Gastroesophageal sphincter (tissue), 4 donors: ENCODE data around the gene ZNF185. TPM values are rescaled to one million over a fixed set of nuclear protein-coding genes. Genes with fewer than 3 reads are reported as not detected.

Experiments used
- ATAC-seq: fragments of 150-250 bp; one replicate; pipeline ENCODE4 v1.9.1; 2016; ENCODE audit warnings: mild to moderate bottlenecking, moderate library complexity
- H3K27ac ChIP-seq, 4 donors: fragments of 200-600 bp; sonication (generic) in 3 of 4; 1 replicate in 3 of 4; 2 replicates in 1 of 4; pipeline ENCODE4 v1.5.1; 2016 to 2019
- H3K27me3 ChIP-seq: fragments of 200-600 bp; sonication (generic); one replicate; pipeline ENCODE4 v1.5.1; 2019
- H3K36me3 ChIP-seq, 2 donors: fragments of 200-600 bp; sonication (generic); one replicate each; pipeline ENCODE4 v1.5.1; 2019; ENCODE audit warnings: control low read depth in 1 of 2
- H3K4me1 ChIP-seq, 3 donors: fragments of 200-600 bp; sonication (generic); 1 replicate in 2 of 3; 2 replicates in 1 of 3; pipeline ENCODE4 v1.5.1; 2016 to 2019; ENCODE audit warnings: control low read depth in 2 of 3
- H3K4me3 ChIP-seq, 2 donors: fragments of 200-600 bp; sonication (generic); one replicate each; pipeline ENCODE4 v1.5.1; 2019; ENCODE audit warnings: mild to moderate bottlenecking in 1 of 2, moderate library complexity in 1 of 2
- H3K9me3 ChIP-seq, 3 donors: fragments of 200-600 bp; sonication (generic); one replicate each; pipeline ENCODE4 v1.5.1; 2017 to 2019; ENCODE audit warnings: control low read depth in 2 of 3
- CTCF ChIP-seq, 4 experiments: fragments of 200-600 bp in 2 of 4; fragments of 450-650 bp in 2 of 4; sonication (generic) in 1 of 4; IDR thresholded peaks; one replicate each; pipeline ENCODE4 v1.5.1; 2017 to 2019; ENCODE audit warnings: antibody characterized with exemption in 4 of 4, mild to moderate bottlenecking in 2 of 4, moderate library complexity in 2 of 4
- EP300 ChIP-seq: sonication (generic); formaldehyde crosslinking; IDR thresholded peaks from one replicate; pipeline ENCODE4 v1.6.1; 2017; ENCODE audit warnings: antibody characterized with exemption, mild to moderate bottlenecking
- POLR2A ChIP-seq, 2 donors: fragments of 450-650 bp; IDR thresholded peaks; one replicate each; pipeline ENCODE4 v1.6.1; 2017; ENCODE audit warnings: antibody characterized with exemption in 2 of 2, mild to moderate bottlenecking in 2 of 2, moderate library complexity in 1 of 2
- POLR2AphosphoS5 ChIP-seq: sonication (generic); formaldehyde crosslinking; IDR thresholded peaks from one replicate; pipeline ENCODE4 v1.6.1; 2017; ENCODE audit warnings: antibody characterized with exemption
- WGBS, 2 donors: methylation state at CpG; one replicate each; pipeline ENCODE4 v1.1.5; 2018; ENCODE audit warnings: low coverage in 1 of 2; 5-methylcytosine and 5-hydroxymethylcytosine counted together
- total RNA-seq, 4 donors: library from RNA; depleted of rRNA; stranded (reverse); fragments of >200 nt; gene quantifications; one replicate each; pipeline ENCODE4 v1.1.0, GENCODE V29; 2016

Gene ZNF185
- total RNA-seq, 4 donors from 2014 or later: 2.7 to 13.7 (median 3.6) TPM

GRCh38 chrX:152884171-152884570, 13.7 kb upstream of the ZNF185 start:
- Histone ChIP-seq H3K27me3 (no peaks in the 10 kb centered on the region), H3K36me3 (no peaks in the 10 kb centered on the region), H3K27ac (no peak overlapping the region), H3K4me1 (no peaks in the 10 kb centered on the region), H3K9me3 (no peaks in the 10 kb centered on the region), H3K4me3 (no peak overlapping the region)
- no peak for ATAC-seq
- WGBS, 2 donors: 25 to 86% methylated on average over 1 to 4 of the region's 6 CpGs
- no peak for TF ChIP-seq EP300
- TF ChIP-seq POLR2AphosphoS5: no peak
- TF ChIP-seq CTCF (IDR thresholded peaks at IDR 0.05): no peak
- no peak for TF ChIP-seq POLR2A (IDR thresholded peaks at IDR 0.05)

- no peak for ATAC-seq
- no peak for TF ChIP-seq POLR2A (IDR thresholded peaks at IDR 0.05)
- TF ChIP-seq CTCF (IDR thresholded peaks at IDR 0.05): no peak
- TF ChIP-seq POLR2AphosphoS5: no peak
- no peak for TF ChIP-seq EP300
- WGBS, 2 donors: 56% methylated on average over 1 of the region's 3 CpGs; no CpG with 5 or more reads in 1 of the 2 donors
- Histone ChIP-seq H3K4me3 (no peak overlapping the region), H3K4me1 (no peaks in the 10 kb centered on the region), H3K36me3 (no peaks in the 10 kb centered on the region), H3K27me3 (no peaks in the 10 kb centered on the region), H3K9me3 (no peaks in the 10 kb centered on the region), H3K27ac (no peak overlapping the region)
Measured at GRCh38 chrX:152886716-152887115, 11.2 kb upstream of the ZNF185 start.

GRCh38 chrX:152892499-152892898, 5.4 kb upstream of the ZNF185 start:
- no peak for TF ChIP-seq CTCF (IDR thresholded peaks at IDR 0.05)
- no peak for TF ChIP-seq POLR2A (IDR thresholded peaks at IDR 0.05)
- TF ChIP-seq POLR2AphosphoS5: no peak
- no peak for TF ChIP-seq EP300
- no peaks in the 10 kb centered on the region for H3K4me1 ChIP-seq
- H3K27ac ChIP-seq: no peak overlapping the region
- WGBS, 2 donors: 100% methylated on average over 1 of the region's 4 CpGs; no CpG with 5 or more reads in 1 of the 2 donors
- no peaks in the 10 kb centered on the region for H3K36me3 ChIP-seq
- H3K27me3 ChIP-seq: peaks cover under 1% of the 10 kb centered on the region
- H3K4me3 ChIP-seq: no peak overlapping the region
- ATAC-seq: no peak
- no peaks in the 10 kb centered on the region for H3K9me3 ChIP-seq

- TF ChIP-seq POLR2AphosphoS5 (no peak), CTCF (IDR thresholded peaks at IDR 0.05) (no peak), EP300 (no peak), POLR2A (IDR thresholded peaks at IDR 0.05) (no peak)
- H3K27me3 ChIP-seq: peaks cover 8% of the 10 kb centered on the region
- ATAC-seq: no peak
- H3K36me3 ChIP-seq: no peaks in the 10 kb centered on the region
- no peaks in the 10 kb centered on the region for H3K4me1 ChIP-seq
- no peaks in the 10 kb centered on the region for H3K9me3 ChIP-seq
- no peak overlapping the region for H3K27ac ChIP-seq
- 70 to 72% methylated on average over 2 to 3 of the region's 22 CpGs for WGBS, 2 donors
- no peak overlapping the region for H3K4me3 ChIP-seq
Measured at GRCh38 chrX:152892999-152893891, 4.6 kb upstream of the ZNF185 start.

GRCh38 chrX:152893980-152894610, 3.8 kb upstream of the ZNF185 start:
- no peak overlapping the region for H3K4me3 ChIP-seq
- H3K27me3 ChIP-seq: peaks cover 16% of the 10 kb centered on the region
- TF ChIP-seq EP300 (no peak), POLR2A (IDR thresholded peaks at IDR 0.05) (no peak), POLR2AphosphoS5 (no peak), CTCF (IDR thresholded peaks at IDR 0.05) (no peak)
- H3K36me3 ChIP-seq: no peaks in the 10 kb centered on the region
- no peaks in the 10 kb centered on the region for H3K4me1 ChIP-seq
- no peak overlapping the region for H3K27ac ChIP-seq
- WGBS, 2 donors: no CpG with 5 or more reads among the region's 9 CpGs
- no peaks in the 10 kb centered on the region for H3K9me3 ChIP-seq
- ATAC-seq: no peak
